IMR-90 (cell line): ENCODE measurements around the gene AGAP1. TPM values are rescaled to one million over a fixed set of nuclear protein-coding genes. Genes with fewer than 3 reads are reported as not detected.

Experiments used
- ATAC-seq: fragments of 200-7000 bp; cut with Tn5 transposase; 2 replicates; pipeline ENCODE4 v1.9.1; 2020; ENCODE audit warnings: low read depth, mild to moderate bottlenecking, moderate library complexity
- BruUV-seq: library from RNA; stranded (reverse); fragments of 400-500 nt; replicated peaks from 2 replicates; lab custom pipeline; 2021; lab: Mats Ljungman, UMichigan
- CTCF ChIA-PET: fragments of 300-600 bp; formaldehyde crosslinking; extraction: SDS; loops from one replicate; lab custom pipeline; 2021; ENCODE audit warnings: antibody characterized with exemption; lab: Yijun Ruan, JAX
- POLR2A ChIA-PET: fragments of 300-600 bp; sonication (Branson Sonifier 250); formaldehyde crosslinking; loops from one replicate; lab custom pipeline; 2022; ENCODE audit warnings: antibody characterized with exemption; ENCODE audit not compliant: unreplicated experiment; lab: Charles Lee
- DNase-seq: peaks from one replicate; pipeline ENCODE4 v3.0.0; 2013
- H2AFZ ChIP-seq: replicated peaks from 2 replicates; pipeline ENCODE3; 2013; ENCODE audit warnings: low read length, mild to moderate bottlenecking; ENCODE audit not compliant: poor library complexity
- H2AK5ac ChIP-seq: 2 replicates; pipeline ENCODE4 v1.6.1; 2013; ENCODE audit warnings: low read depth, low read length, inconsistent platforms
- H2AK9ac ChIP-seq: replicated peaks from 2 replicates; pipeline ENCODE3; 2013; ENCODE audit warnings: mild to moderate bottlenecking, low read depth, low read length, moderate library complexity; ENCODE audit not compliant: poor library complexity
- H2BK120ac ChIP-seq: 2 replicates; pipeline ENCODE4 v1.6.1; 2013; ENCODE audit warnings: low read depth, low read length, inconsistent platforms
- H2BK15ac ChIP-seq: 3 replicates; pipeline ENCODE4 v1.6.1; 2013; ENCODE audit warnings: low read depth, low read length, inconsistent platforms
- H2BK20ac ChIP-seq: 2 replicates; pipeline ENCODE4 v1.6.1; 2013; ENCODE audit warnings: low read depth, mild to moderate bottlenecking, inconsistent platforms, low read length, moderate library complexity
- H2BK5ac ChIP-seq: 2 replicates; pipeline ENCODE4 v1.6.1; 2013; ENCODE audit warnings: mild to moderate bottlenecking, low read depth, low read length, inconsistent platforms; ENCODE audit not compliant: poor library complexity, severe bottlenecking
- H3K14ac ChIP-seq: replicated peaks from 2 replicates; pipeline ENCODE4 v1.6.1; 2013; ENCODE audit warnings: low read depth, low read length, inconsistent platforms
- H3K18ac ChIP-seq: 2 replicates; pipeline ENCODE4 v1.6.1; 2013; ENCODE audit warnings: low read depth, low read length, control low read depth
- H3K23ac ChIP-seq: 2 replicates; pipeline ENCODE4 v1.6.1; 2013; ENCODE audit warnings: low read depth, low read length, inconsistent platforms
- H3K27ac ChIP-seq: 2 replicates; pipeline ENCODE4 v1.5.1; 2013; ENCODE audit warnings: mild to moderate bottlenecking, control low read depth, low read length; ENCODE audit not compliant: insufficient read depth
- H3K27me3 ChIP-seq: 2 replicates; pipeline ENCODE4 v1.6.1; 2013; ENCODE audit warnings: low read length; ENCODE audit not compliant: control insufficient read depth, insufficient read depth
- H3K36me3 ChIP-seq: 2 replicates; pipeline ENCODE4 v1.6.1; 2013; ENCODE audit warnings: low read length, mixed read lengths; ENCODE audit not compliant: control insufficient read depth, insufficient read depth
- H3K4ac ChIP-seq: 2 replicates; pipeline ENCODE4 v1.6.1; 2013; ENCODE audit warnings: low read depth, low read length, inconsistent platforms
- H3K4me1 ChIP-seq: 2 replicates; pipeline ENCODE4 v1.6.1; 2013; ENCODE audit warnings: low read length, mixed read lengths; ENCODE audit not compliant: control insufficient read depth, insufficient read depth
- H3K4me2 ChIP-seq: 2 replicates; pipeline ENCODE4 v1.6.1; 2013; ENCODE audit warnings: low read depth, mild to moderate bottlenecking, control low read depth, low read length, moderate library complexity
- H3K4me3 ChIP-seq: 2 replicates; pipeline ENCODE4 v1.5.1; 2013; ENCODE audit warnings: low read depth, mild to moderate bottlenecking, control low read depth, low read length, moderate library complexity; ENCODE audit not compliant: insufficient read depth
- H3K56ac ChIP-seq: 2 replicates; pipeline ENCODE4 v1.6.1; 2013; ENCODE audit warnings: low read length, inconsistent platforms; ENCODE audit not compliant: insufficient read depth; ENCODE audit errors: extremely low read depth
- H3K79me1 ChIP-seq, 2 experiments: 2 replicates each; pipeline ENCODE4 v1.6.1; 2013; ENCODE audit warnings: low read length in 2 of 2, inconsistent platforms in 1 of 2, low read depth in 1 of 2
- H3K9ac ChIP-seq: 2 replicates; pipeline ENCODE4 v1.6.1; 2013; ENCODE audit warnings: low read depth, low read length, control low read depth
- H3K9me1 ChIP-seq: 2 replicates; pipeline ENCODE4 v1.6.1; 2013; ENCODE audit warnings: low read length, inconsistent platforms; ENCODE audit not compliant: insufficient read depth
- H3K9me3 ChIP-seq: 2 replicates; pipeline ENCODE4 v1.6.1; 2013; ENCODE audit warnings: low read length; ENCODE audit not compliant: control insufficient read depth, insufficient read depth
- H4K20me1 ChIP-seq: 2 replicates; pipeline ENCODE4 v1.6.1; 2013; ENCODE audit warnings: low read length, inconsistent platforms; ENCODE audit not compliant: insufficient read depth
- H4K5ac ChIP-seq: 2 replicates; pipeline ENCODE4 v1.6.1; 2013; ENCODE audit warnings: mild to moderate bottlenecking, low read depth, low read length, control low read depth
- H4K8ac ChIP-seq, 2 experiments: 2 replicates each; pipeline ENCODE4 v1.6.1; 2013; ENCODE audit warnings: low read depth in 2 of 2, low read length in 2 of 2, control low read depth in 1 of 2, inconsistent platforms in 1 of 2
- H4K91ac ChIP-seq: 2 replicates; pipeline ENCODE4 v1.6.1; 2013; ENCODE audit warnings: low read depth, low read length, inconsistent platforms; ENCODE audit not compliant: insufficient read depth
- BHLHE40 ChIP-seq: fragments of 150-350 bp; IDR thresholded peaks from 2 replicates; pipeline ENCODE4 v1.6.1; 2016; ENCODE audit warnings: mild to moderate bottlenecking, low read depth, low read length
- CEBPB ChIP-seq: IDR thresholded peaks from 2 replicates; pipeline ENCODE4 v1.6.1; 2012; ENCODE audit warnings: low read depth, low read length, improper control_type of control experiment
- CHD1 ChIP-seq: IDR thresholded peaks from 2 replicates; pipeline ENCODE4 v1.6.1; 2012; ENCODE audit warnings: low read depth, low read length, improper control_type of control experiment
- FOS ChIP-seq: fragments of 150-350 bp; IDR thresholded peaks from 2 replicates; pipeline ENCODE4 v1.6.1; 2016; ENCODE audit warnings: low read depth, low read length
- MAFK ChIP-seq: IDR thresholded peaks from 2 replicates; pipeline ENCODE4 v1.6.1; 2012; ENCODE audit warnings: low read depth, low read length, improper control_type of control experiment
- MAZ ChIP-seq: IDR thresholded peaks from 2 replicates; pipeline ENCODE4 v1.6.1; 2012; ENCODE audit warnings: low read depth, mild to moderate bottlenecking, low read length, improper control_type of control experiment, moderate library complexity, borderline replicate concordance
- MXI1 ChIP-seq: IDR thresholded peaks from 2 replicates; pipeline ENCODE4 v1.6.1; 2012; ENCODE audit warnings: low read depth, mild to moderate bottlenecking, low read length, moderate library complexity, borderline replicate concordance
- NFE2L2 ChIP-seq: fragments of 150-350 bp; IDR thresholded peaks from 2 replicates; pipeline ENCODE4 v1.6.1; 2016; ENCODE audit warnings: low read depth, mild to moderate bottlenecking, low read length
- POLR2A ChIP-seq: IDR thresholded peaks from 2 replicates; pipeline ENCODE4 v1.6.1; 2012; ENCODE audit warnings: mild to moderate bottlenecking, low read depth, low read length
- RAD21 ChIP-seq: IDR thresholded peaks from 2 replicates; pipeline ENCODE4 v1.6.1; 2012; ENCODE audit warnings: low read length, improper control_type of control experiment
- RCOR1 ChIP-seq: IDR thresholded peaks from 2 replicates; pipeline ENCODE4 v1.6.1; 2012; ENCODE audit warnings: mild to moderate bottlenecking, low read length, improper control_type of control experiment; ENCODE audit not compliant: insufficient replicate concordance
- RFX5 ChIP-seq: IDR thresholded peaks from 2 replicates; pipeline ENCODE4 v1.8.0; 2012; ENCODE audit warnings: low read depth, mild to moderate bottlenecking, low read length, moderate library complexity
- SMC3 ChIP-seq: fragments of 150-350 bp; IDR thresholded peaks from 2 replicates; pipeline ENCODE4 v1.6.1; 2016; ENCODE audit warnings: low read depth, mild to moderate bottlenecking, antibody characterized with exemption, low read length, moderate library complexity
- WGBS, 2 experiments: methylation state at CpG; one replicate each; pipeline versions ENCODE4 v1.1.5 to v1.1.7; 2013; ENCODE audit warnings: missing lambda C conversion rate in 2 of 2; ENCODE audit not compliant: insufficient read length in 1 of 2; ENCODE audit errors: extremely low coverage in 2 of 2; 5-methylcytosine and 5-hydroxymethylcytosine counted together
- dilution Hi-C: fragments of 300-500 bp; cut with HindIII; formaldehyde crosslinking; loops from one replicate; pipeline ENCODE4 v1.14.3; 2018; ENCODE audit warnings: low sequenced_read_pairs; ENCODE audit not compliant: unreplicated experiment
- in situ Hi-C: fragments of 300-500 bp; cut with MboI; formaldehyde crosslinking; loops from 3 replicates; pipeline ENCODE4 v1.14.3; 2019; ENCODE audit warnings: low sequenced_read_pairs, inconsistent platforms, mixed read lengths
- intact Hi-C: fragments of 100-400 bp; cut with micrococcal nuclease; formaldehyde crosslinking; loops from 2 replicates; pipeline ENCODE4 v1.10.0; 2022
- polyA plus RNA-seq, 3 experiments: library from polyadenylated mRNA; depleted of rRNA; stranded (reverse); fragments of >200 nt; gene quantifications; 2 replicates each; pipeline ENCODE4 v1.2.3, GENCODE V29; 2012; ENCODE audit warnings: low replicate concordance in 1 of 3
- total RNA-seq: library from RNA; depleted of rRNA; stranded (reverse); fragments of >200 nt; gene quantifications from 2 replicates; pipeline ENCODE4 v1.2.3, GENCODE V29; 2012
- TF ChIP-seq, protein P1 (sequence below): fragments of 150-350 bp; IDR thresholded peaks from 2 replicates; pipeline ENCODE4 v1.6.1; 2017; ENCODE audit warnings: mild to moderate bottlenecking, antibody characterized with exemption, low read length, low read depth
- TF ChIP-seq, protein P2 (sequence below): fragments of 150-350 bp; IDR thresholded peaks from 2 replicates; pipeline ENCODE4 v1.6.1; 2016; ENCODE audit warnings: low read depth, mild to moderate bottlenecking, low read length, moderate library complexity, borderline replicate concordance
- TF ChIP-seq, protein P3 (sequence below): conservative IDR thresholded peaks from 2 replicates; pipeline ENCODE4 v1.5.1; 2012; ENCODE audit warnings: mild to moderate bottlenecking, low read depth, low read length, improper control_type of control experiment

Gene AGAP1
- total and polyA plus RNA-seq, 2 of the 4 experiments (the other 2 are of a cell fraction), result 15.1 to 16.4 TPM

DNA sequence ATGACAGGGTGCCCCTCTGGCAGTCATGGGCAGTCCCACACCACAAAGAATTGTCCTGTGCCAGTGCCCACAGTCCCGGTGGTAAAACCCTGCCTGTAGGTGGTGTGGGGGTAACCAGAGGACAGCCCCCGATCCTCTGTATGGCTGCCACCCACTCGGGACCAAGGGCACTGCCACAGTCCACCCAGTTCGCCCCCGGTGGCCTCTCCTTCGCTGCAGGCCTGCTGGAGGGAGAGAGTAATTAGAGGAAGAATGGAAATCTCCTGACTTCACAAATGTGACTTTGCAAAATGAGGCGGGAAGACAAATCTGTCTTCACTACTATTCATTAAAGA is 663.0 kb downstream of the AGAP1 start:
- Histone ChIP-seq H2BK20ac (no peak overlapping the region), H2AK9ac (no peak overlapping the region), H2BK15ac (no peak overlapping the region), H4K8ac (no peak overlapping the region), H2BK120ac (no peak overlapping the region), H3K9me3 (peaks cover 2% of the 10 kb centered on the region), H2AK5ac (no peak overlapping the region), H3K14ac (no peak overlapping the region), H3K23ac (no peak overlapping the region), H3K4me3 (no peak overlapping the region), H3K4me2 (no peak overlapping the region), H4K20me1 (no peaks in the 10 kb centered on the region), H3K9me1 (no peaks in the 10 kb centered on the region), H4K5ac (no peak overlapping the region), H3K27me3 (peaks cover 62% of the 10 kb centered on the region), H3K56ac (no peak overlapping the region), H3K9ac (no peak overlapping the region), H2BK5ac (no peak overlapping the region), H2AFZ (no peak overlapping the region), H3K4me1 (no peaks in the 10 kb centered on the region), H4K91ac (no peak overlapping the region), H3K18ac (no peak overlapping the region), H3K4ac (no peak overlapping the region), H3K79me1 (no peaks in the 10 kb centered on the region), H3K36me3 (no peaks in the 10 kb centered on the region), H3K27ac (no peak overlapping the region)
- BruUV-seq, result no TSS peak
- CTCF ChIA-PET, result no interaction called here
- TF ChIP-seq NFE2L2 (no peak), MAFK (no peak), CEBPB (no peak), POLR2A (no peak), RAD21 (no peak), MAZ (no peak), RFX5 (no peak), SMC3 (no peak), CHD1 (no peak), MXI1 (no peak), RCOR1 (no peak), BHLHE40 (no peak), FOS (no peak)
- TF ChIP-seq, protein P1, sequence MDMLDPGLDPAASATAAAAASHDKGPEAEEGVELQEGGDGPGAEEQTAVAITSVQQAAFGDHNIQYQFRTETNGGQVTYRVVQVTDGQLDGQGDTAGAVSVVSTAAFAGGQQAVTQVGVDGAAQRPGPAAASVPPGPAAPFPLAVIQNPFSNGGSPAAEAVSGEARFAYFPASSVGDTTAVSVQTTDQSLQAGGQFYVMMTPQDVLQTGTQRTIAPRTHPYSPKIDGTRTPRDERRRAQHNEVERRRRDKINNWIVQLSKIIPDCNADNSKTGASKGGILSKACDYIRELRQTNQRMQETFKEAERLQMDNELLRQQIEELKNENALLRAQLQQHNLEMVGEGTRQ, result no peak
- TF ChIP-seq, protein P2, sequence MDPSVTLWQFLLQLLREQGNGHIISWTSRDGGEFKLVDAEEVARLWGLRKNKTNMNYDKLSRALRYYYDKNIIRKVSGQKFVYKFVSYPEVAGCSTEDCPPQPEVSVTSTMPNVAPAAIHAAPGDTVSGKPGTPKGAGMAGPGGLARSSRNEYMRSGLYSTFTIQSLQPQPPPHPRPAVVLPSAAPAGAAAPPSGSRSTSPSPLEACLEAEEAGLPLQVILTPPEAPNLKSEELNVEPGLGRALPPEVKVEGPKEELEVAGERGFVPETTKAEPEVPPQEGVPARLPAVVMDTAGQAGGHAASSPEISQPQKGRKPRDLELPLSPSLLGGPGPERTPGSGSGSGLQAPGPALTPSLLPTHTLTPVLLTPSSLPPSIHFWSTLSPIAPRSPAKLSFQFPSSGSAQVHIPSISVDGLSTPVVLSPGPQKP, result no peak
- TF ChIP-seq, protein P3, sequence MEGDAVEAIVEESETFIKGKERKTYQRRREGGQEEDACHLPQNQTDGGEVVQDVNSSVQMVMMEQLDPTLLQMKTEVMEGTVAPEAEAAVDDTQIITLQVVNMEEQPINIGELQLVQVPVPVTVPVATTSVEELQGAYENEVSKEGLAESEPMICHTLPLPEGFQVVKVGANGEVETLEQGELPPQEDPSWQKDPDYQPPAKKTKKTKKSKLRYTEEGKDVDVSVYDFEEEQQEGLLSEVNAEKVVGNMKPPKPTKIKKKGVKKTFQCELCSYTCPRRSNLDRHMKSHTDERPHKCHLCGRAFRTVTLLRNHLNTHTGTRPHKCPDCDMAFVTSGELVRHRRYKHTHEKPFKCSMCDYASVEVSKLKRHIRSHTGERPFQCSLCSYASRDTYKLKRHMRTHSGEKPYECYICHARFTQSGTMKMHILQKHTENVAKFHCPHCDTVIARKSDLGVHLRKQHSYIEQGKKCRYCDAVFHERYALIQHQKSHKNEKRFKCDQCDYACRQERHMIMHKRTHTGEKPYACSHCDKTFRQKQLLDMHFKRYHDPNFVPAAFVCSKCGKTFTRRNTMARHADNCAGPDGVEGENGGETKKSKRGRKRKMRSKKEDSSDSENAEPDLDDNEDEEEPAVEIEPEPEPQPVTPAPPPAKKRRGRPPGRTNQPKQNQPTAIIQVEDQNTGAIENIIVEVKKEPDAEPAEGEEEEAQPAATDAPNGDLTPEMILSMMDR, result no peak
- POLR2A ChIA-PET, result no interaction called here
- in situ Hi-C loops, result loop anchor here (25.0 kb wide), 1 partner anchor 545 kb away; no protein-coding TSS in a partner anchor
- dilution Hi-C loops, result no loop called here
- DNase-seq, result no peak
- intact Hi-C loops, result no loop called here
- WGBS, 2 experiments, result no CpG with 5 or more reads among the region's 7 CpGs
- ATAC-seq, result no peak
